ENCODE measurements around the gene PIK3CD. TPM values are rescaled to one million over a fixed set of nuclear protein-coding genes. Genes with fewer than 3 reads are reported as not detected.
A peak's percentile ranks its signal among the peaks of the same experiment; 100 is the strongest.

Gene PIK3CD
- total and polyA plus RNA-seq, 10 of the 15 experiments (the other 5 are each of a cell fraction or from before 2014, with no cell fraction given): 7.0 to 101 (median 51.1) TPM

GRCh38 chr1:9730096-9730901 lies 78.8 kb downstream of the PIK3CD start:
- Histone ChIP-seq H2AFZ (ENCODE audit: control insufficient read depth, low read depth, low read length) (no peak overlapping the region), H3K27ac (ENCODE audit: control insufficient read depth, insufficient read depth) (no peak overlapping the region), H3K4me2 (ENCODE audit: control insufficient read depth, insufficient read depth) (no peak overlapping the region), H3K4me1 (ENCODE audit: control insufficient read depth, insufficient read depth, low read length) (no peaks in the 10 kb centered on the region), H3K4me3 (no peak overlapping the region), H4K20me1 (ENCODE audit: control insufficient read depth, insufficient read depth) (no peaks in the 10 kb centered on the region), H3K79me2 (ENCODE audit: control insufficient read depth, insufficient read depth, low read length) (no peaks in the 10 kb centered on the region), H3K9me3 (replicated peaks; ENCODE audit: control insufficient read depth, insufficient read depth, low read length) (no peaks in the 10 kb centered on the region; the same call in 2 of the 3 replicates), H3K27me3 (replicated peaks in 1 of 2; ENCODE audit: control insufficient read depth in 2 of 2, insufficient read depth in 2 of 2, low read length in 1 of 2) (no peaks in the 10 kb centered on the region), H3K36me3 (ENCODE audit: control insufficient read depth in 2 of 2, insufficient read depth in 2 of 2, low read length in 1 of 2) (peaks cover 27 to 54% of the 10 kb centered on the region in 2 experiments), H3K9ac (ENCODE audit: control insufficient read depth, insufficient read depth, low read length) (no peak overlapping the region)
- FAIRE-seq (no peak), DNase-seq (ENCODE audit: low read depth, low spot score) (no peak), ATAC-seq (no peak)
- in situ Hi-C loops (cut with MboI): no loop called here
- ChIA-PET CTCF (interaction anchor here (1.0 kb wide), 1 partner anchor 138 kb away, joined by 3 read pairs; no protein-coding TSS in a partner anchor), SMC1A (ENCODE audit: uncharacterized antibody, unreplicated experiment) (no interaction called here), POLR2A (no interaction called here), RAD21 (ENCODE audit: unreplicated experiment) (no interaction called here)
- WGBS (ENCODE audit: insufficient coverage, insufficient replicate concordance, low lambda C conversion rate, missing lambda C conversion rate): 68% methylated on average over 37 of the region's 45 CpGs
- intact Hi-C loops (cut with micrococcal nuclease; ENCODE audit: unreplicated experiment): no loop called here
- no TSS peak for BruUV-seq (replicated peaks)
- TF ChIP-seq REST (IDR thresholded peaks at IDR 0.05; ENCODE audit: low read depth, low read length): no peak
- no peak for TF ChIP-seq ZNF687 (IDR thresholded peaks at IDR 0.05)
- no peak for TF ChIP-seq RAD21 (IDR thresholded peaks at IDR 0.05; ENCODE audit: insufficient read depth, low read depth, low read length)
- no peak for TF ChIP-seq PBX3 (IDR thresholded peaks at IDR 0.05; ENCODE audit: insufficient replicate concordance, low read depth, low read length)
- no peak for TF ChIP-seq ETV6 (conservative IDR thresholded peaks at IDR 0.05 in 1 of 2, IDR thresholded peaks at IDR 0.05 in 1 of 2; ENCODE audit: borderline replicate concordance in 1 of 2, low read depth in 1 of 2)
- no peak for TF ChIP-seq CBX5 (IDR thresholded peaks at IDR 0.05; ENCODE audit: low read depth)
- peak; percentile 44 for TF ChIP-seq POLR2AphosphoS5 (IDR thresholded peaks at IDR 0.05; ENCODE audit: low read length)
- no peak for TF ChIP-seq ZNF592 (IDR thresholded peaks at IDR 0.05)
